Keratinocyte (primary cell): Measurements from ENCODE around the gene MUC6. TPM values are rescaled to one million over a fixed set of nuclear protein-coding genes. Genes with fewer than 3 reads are reported as not detected.

ENCODE experiments used
- DNase-seq: peaks from one replicate; pipeline ENCODE4 v3.0.0-alpha.2; 2011; ENCODE audit warnings: low read depth, missing footprints, low spot score
- FAIRE-seq: peaks from 2 replicates; lab custom pipeline; 2011; peaks lifted over from hg19 to GRCh38; lab: Jason Lieb, UNC
- H2AFZ ChIP-seq: 2 replicates; pipeline ENCODE4 v1.6.0; 2012; ENCODE audit warnings: low read length, control low read depth, inconsistent platforms; ENCODE audit not compliant: control insufficient read depth
- H3K27ac ChIP-seq: 2 replicates; pipeline ENCODE4 v1.5.1; 2011; ENCODE audit warnings: low read length; ENCODE audit not compliant: control insufficient read depth, insufficient read depth
- H3K27me3 ChIP-seq: 3 replicates; pipeline ENCODE4 v1.6.0; 2011; ENCODE audit warnings: low read length; ENCODE audit not compliant: control insufficient read depth, insufficient read depth; ENCODE audit errors: extremely low read depth
- H3K36me3 ChIP-seq, 2 experiments: 2 replicates in 1 of 2; 3 replicates in 1 of 2; pipeline ENCODE4 v1.5.1; 2011; ENCODE audit warnings: low read length in 2 of 2, mild to moderate bottlenecking in 1 of 2; ENCODE audit not compliant: control insufficient read depth in 2 of 2, insufficient read depth in 2 of 2; ENCODE audit errors: extremely low read depth in 1 of 2
- H3K4me1 ChIP-seq: 3 replicates; pipeline ENCODE4 v1.5.1; 2011; ENCODE audit warnings: low read length; ENCODE audit not compliant: control insufficient read depth, insufficient read depth; ENCODE audit errors: extremely low read depth
- H3K4me2 ChIP-seq: 3 replicates; pipeline ENCODE4 v1.6.0; 2011; ENCODE audit warnings: low read depth, low read length; ENCODE audit not compliant: control insufficient read depth, insufficient read depth; ENCODE audit errors: extremely low read depth
- H3K4me3 ChIP-seq, 3 experiments: fragments of 200-600 bp in 1 of 3; sonication (generic) in 1 of 3; 2 replicates in 2 of 3; 3 replicates in 1 of 3; pipeline ENCODE4 v1.5.1; 2011 to 2016; ENCODE audit warnings: low read length in 3 of 3, mild to moderate bottlenecking in 3 of 3, control low read depth in 2 of 3, inconsistent platforms in 1 of 3, low read depth in 1 of 3, mixed read lengths in 1 of 3, mixed run types in 1 of 3, moderate library complexity in 1 of 3; ENCODE audit not compliant: control insufficient read depth in 2 of 3, insufficient read depth in 2 of 3; ENCODE audit errors: extremely low read depth in 1 of 3
- H3K79me2 ChIP-seq: 2 replicates; pipeline ENCODE4 v1.6.0; 2012; ENCODE audit warnings: low read length; ENCODE audit not compliant: control insufficient read depth, insufficient read depth
- H3K9ac ChIP-seq: 3 replicates; pipeline ENCODE4 v1.6.0; 2011; ENCODE audit warnings: low read length; ENCODE audit not compliant: control insufficient read depth, insufficient read depth; ENCODE audit errors: extremely low read depth
- H3K9me1 ChIP-seq: 3 replicates; pipeline ENCODE4 v1.6.0; 2011; ENCODE audit warnings: low read length; ENCODE audit not compliant: control insufficient read depth, insufficient read depth; ENCODE audit errors: extremely low read depth
- H3K9me3 ChIP-seq: 2 replicates; pipeline ENCODE4 v1.5.1; 2012; ENCODE audit warnings: low read depth, low read length; ENCODE audit not compliant: control insufficient read depth
- H4K20me1 ChIP-seq: 3 replicates; pipeline ENCODE4 v1.6.0; 2011; ENCODE audit warnings: low read length; ENCODE audit not compliant: control insufficient read depth, insufficient read depth; ENCODE audit errors: extremely low read depth
- CTCF ChIP-seq, 3 experiments: IDR thresholded peaks in 1 of 3; conservative IDR thresholded peaks in 1 of 3; optimal IDR thresholded peaks in 1 of 3; 2 replicates in 2 of 3; 3 replicates in 1 of 3; pipeline versions ENCODE3 to v1.5.1; 2011; ENCODE audit warnings: low read length in 3 of 3, mild to moderate bottlenecking in 3 of 3, moderate library complexity in 2 of 3, control low read depth in 1 of 3, inconsistent platforms in 1 of 3; ENCODE audit not compliant: insufficient read depth in 2 of 3; ENCODE audit errors: extremely low read depth in 1 of 3
- EZH2 ChIP-seq: IDR thresholded peaks from one replicate; pipeline ENCODE4 v1.6.1; 2012; ENCODE audit warnings: inconsistent platforms, mild to moderate bottlenecking, low read length, moderate library complexity
- dilution Hi-C: fragments of 300-500 bp; cut with MboI; formaldehyde crosslinking; loops from one replicate; pipeline ENCODE4 v1.7.0; 2020; ENCODE audit warnings: low sequenced_read_pairs; ENCODE audit not compliant: extremely low pct_ligation_motif_present
- polyA plus RNA-seq, 5 experiments: library from polyadenylated mRNA; depleted of rRNA in 3 of 5; stranded (reverse) in 3 of 5; stranded (forward) in 1 of 5; unstranded in 1 of 5; fragments of >200 nt; gene quantifications; 1 replicate in 1 of 5; 2 replicates in 3 of 5; 3 replicates in 1 of 5; pipeline versions ENCODE4 v1.2.1 to v1.2.3, GENCODE V29; 2011 to 2012; ENCODE audit warnings: missing spikeins in 2 of 5, low read depth in 1 of 5, low replicate concordance in 1 of 5

Gene MUC6
- polyA plus RNA-seq, 1 donor (not counting 4 experiments of a cell fraction or from before 2014, with no cell fraction given), result not detected

GRCh38 chr11:1022908-1023810 is 13.4 kb downstream of the MUC6 start:
- H3K27ac ChIP-seq, result no peak overlapping the region
- H3K4me1 ChIP-seq, result no peaks in the 10 kb centered on the region
- dilution Hi-C loops, result no loop called here
- TF ChIP-seq CTCF (optimal IDR thresholded peaks at IDR 0.05 in 1 of 3, IDR thresholded peaks at IDR 0.05 in 1 of 3, conservative IDR thresholded peaks at IDR 0.05 in 1 of 3; ENCODE audit: extremely low read depth in 1 of 3, insufficient read depth in 2 of 3, low read length in 3 of 3) (no peak), EZH2 (no peak)
- H3K79me2 ChIP-seq, result no peaks in the 10 kb centered on the region
- H4K20me1 ChIP-seq, result no peaks in the 10 kb centered on the region
- no peaks in the 10 kb centered on the region for H3K27me3 ChIP-seq
- FAIRE-seq (no peak), DNase-seq (no peak)
- H3K4me3 ChIP-seq, result no peak overlapping the region
- no peak overlapping the region for H3K9ac ChIP-seq
- H3K9me1 ChIP-seq, result no peaks in the 10 kb centered on the region
- H3K9me3 ChIP-seq, result no peaks in the 10 kb centered on the region
- H3K4me2 ChIP-seq, result no peak overlapping the region
- H2AFZ ChIP-seq, result no peak overlapping the region
- peaks cover 0 to 2% of the 10 kb centered on the region in 2 experiments for H3K36me3 ChIP-seq

GRCh38 chr11:1022411-1022810 is 14.1 kb downstream of the MUC6 start:
- H3K4me2 ChIP-seq, result no peak overlapping the region
- H3K9me1 ChIP-seq, result no peaks in the 10 kb centered on the region
- H3K27me3 ChIP-seq, result no peaks in the 10 kb centered on the region
- no peak for TF ChIP-seq CTCF (optimal IDR thresholded peaks at IDR 0.05 in 1 of 3, IDR thresholded peaks at IDR 0.05 in 1 of 3, conservative IDR thresholded peaks at IDR 0.05 in 1 of 3; ENCODE audit: extremely low read depth in 1 of 3, insufficient read depth in 2 of 3, low read length in 3 of 3)
- FAIRE-seq, result no peak
- no peaks in the 10 kb centered on the region for H4K20me1 ChIP-seq
- H2AFZ ChIP-seq, result no peak overlapping the region
- H3K27ac ChIP-seq, result no peak overlapping the region
- H3K36me3 ChIP-seq, result peaks cover 0 to 2% of the 10 kb centered on the region in 2 experiments
- no peak overlapping the region for H3K4me3 ChIP-seq
- dilution Hi-C loops, result no loop called here
- no peak overlapping the region for H3K9ac ChIP-seq
- no peaks in the 10 kb centered on the region for H3K79me2 ChIP-seq
- peaks cover 2% of the 10 kb centered on the region for H3K9me3 ChIP-seq
- no peak for DNase-seq
- no peaks in the 10 kb centered on the region for H3K4me1 ChIP-seq
